Measurements from ENCODE around the gene FYB1.

Gene FYB1

DNA sequence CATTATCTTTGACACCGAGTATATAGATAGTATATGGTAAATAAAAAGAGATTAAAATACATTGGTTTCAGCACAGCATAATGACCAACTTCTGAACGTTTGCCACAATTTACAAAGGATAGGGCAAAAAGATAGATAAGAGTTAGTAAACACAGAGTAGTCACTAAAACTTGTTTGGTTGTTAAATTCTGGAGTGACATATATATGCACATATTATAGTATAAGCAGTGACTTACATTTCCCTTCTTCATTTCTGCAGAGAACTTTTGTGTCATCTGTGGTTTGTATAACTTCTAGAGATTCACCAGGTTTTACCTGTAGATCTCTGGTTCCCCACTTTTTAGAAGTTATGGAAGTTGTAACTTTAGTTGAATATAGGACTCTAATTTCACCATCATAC is 100.7 kb downstream of the FYB1 start:
- no peak for DNase-seq (ENCODE audit: low read depth)

- no peak for DNase-seq (ENCODE audit: low read depth)
These were observed 102.0 kb downstream of the FYB1 start for GRCh38 chr5:39117401-39117800.

- no peak for DNase-seq (ENCODE audit: low read depth)
These were observed 102.8 kb downstream of the FYB1 start for GRCh38 chr5:39116344-39117170.

- DNase-seq (ENCODE audit: low read depth): no peak
These were observed 103.6 kb downstream of the FYB1 start for GRCh38 chr5:39115644-39116343.

GRCh38 chr5:39114155-39114554 is 105.2 kb downstream of the FYB1 start:
- DNase-seq (ENCODE audit: low read depth): no peak

DNA sequence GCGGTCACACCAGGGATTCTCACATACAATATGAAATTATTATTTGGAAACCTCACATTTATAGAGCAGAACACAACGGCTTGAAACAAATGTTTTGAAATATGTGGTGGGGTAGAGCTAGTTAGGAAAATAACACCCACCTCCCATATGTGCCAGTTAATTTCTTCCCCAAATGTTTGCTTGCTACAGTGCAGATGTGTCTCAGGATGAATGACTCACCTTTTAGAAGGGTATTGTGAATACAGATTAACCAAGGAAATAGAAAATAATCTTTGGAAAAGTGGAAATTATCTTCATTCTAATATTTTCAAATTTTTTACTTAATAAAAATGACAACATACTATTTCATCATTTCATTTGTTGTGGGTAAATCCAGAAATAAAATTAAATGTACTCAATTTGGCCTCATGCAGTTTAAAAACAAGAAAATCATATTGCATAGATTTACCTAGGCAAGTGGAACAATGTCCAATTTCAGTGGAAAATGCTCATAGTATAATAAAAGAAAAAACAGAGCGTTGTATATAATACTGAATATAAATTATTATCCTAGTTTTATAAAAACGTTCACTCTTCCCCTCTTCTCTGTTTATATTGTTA is 105.9 kb downstream of the FYB1 start:
- no peak for DNase-seq (ENCODE audit: low read depth)

DNA sequence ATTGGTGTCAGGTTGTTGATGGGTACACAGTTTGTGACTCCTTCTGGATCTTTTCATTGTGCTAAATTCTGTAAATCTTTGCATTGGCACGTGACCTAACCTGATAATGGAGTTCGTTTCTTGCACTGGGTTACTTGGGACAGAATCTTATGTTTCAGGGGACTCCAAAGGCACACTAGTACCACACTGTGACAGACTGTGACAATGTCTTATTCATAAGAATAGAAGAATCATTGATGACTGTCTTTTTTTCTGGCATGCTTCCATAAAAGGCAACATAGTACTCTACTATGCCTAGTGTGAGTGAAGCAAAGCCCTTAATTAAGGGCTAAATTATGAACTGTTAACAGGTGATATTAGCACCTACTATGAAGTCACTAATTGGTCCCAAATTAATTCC is 109.8 kb downstream of the FYB1 start:
- no peak for DNase-seq (ENCODE audit: low read depth)

DNA sequence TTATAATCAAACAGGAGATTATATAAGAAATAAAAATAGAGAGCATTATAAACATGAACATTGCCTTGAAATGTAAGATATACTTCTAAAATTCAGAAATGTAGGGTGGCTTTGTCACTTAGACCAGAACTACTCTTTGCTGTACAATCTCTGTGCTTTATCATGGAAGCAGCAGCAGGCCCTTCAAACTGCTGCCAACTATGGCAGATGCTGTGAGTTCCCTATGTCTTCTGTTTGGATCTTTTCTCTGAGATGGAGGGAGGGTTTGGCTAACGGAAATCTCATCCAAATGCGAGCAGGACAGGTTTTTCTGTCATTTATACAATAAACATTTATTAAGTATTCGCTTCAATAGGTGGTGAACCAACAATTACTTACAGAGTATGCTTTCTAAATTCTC is 110.4 kb downstream of the FYB1 start:
- no peak for DNase-seq (ENCODE audit: low read depth)

DNA sequence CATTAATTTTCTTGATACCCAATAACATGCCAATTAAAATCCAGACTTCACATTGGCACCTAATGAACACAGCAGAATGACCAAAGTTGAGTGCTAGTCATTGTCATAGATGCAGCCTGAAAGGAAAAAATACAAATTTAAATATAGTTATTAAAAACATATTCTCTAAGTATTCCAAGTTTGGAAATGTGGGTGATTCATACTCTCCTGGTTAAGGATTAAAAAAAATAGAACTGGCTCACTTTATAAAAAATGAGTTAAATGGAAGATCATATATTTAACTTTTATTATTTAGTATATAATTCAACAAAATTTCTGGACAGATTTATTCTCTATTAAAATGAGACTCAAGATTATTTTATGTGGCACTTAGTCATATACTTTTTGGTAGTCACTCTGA is 112.0 kb downstream of the FYB1 start:
- DNase-seq (ENCODE audit: low read depth): no peak

GRCh38 chr5:39106322-39106721 is 113.0 kb downstream of the FYB1 start:
- DNase-seq (ENCODE audit: low read depth): no peak

- no peak for DNase-seq (ENCODE audit: low read depth)
These were observed 115.1 kb downstream of the FYB1 start for GRCh38 chr5:39104221-39104620.

GRCh38 chr5:39102684-39103155 is 116.6 kb downstream of the FYB1 start:
- DNase-seq (ENCODE audit: low read depth): no peak

- DNase-seq (ENCODE audit: low read depth): no peak
These were observed 118.4 kb downstream of the FYB1 start for GRCh38 chr5:39100851-39101396.

GRCh38 chr5:39100301-39100850 is 119.0 kb downstream of the FYB1 start:
- DNase-seq (ENCODE audit: low read depth): no peak

GRCh38 chr5:39099831-39100230 is 119.5 kb downstream of the FYB1 start:
- DNase-seq (ENCODE audit: low read depth): no peak

GRCh38 chr5:39093352-39093751 is 126.0 kb downstream of the FYB1 start:
- no peak for DNase-seq (ENCODE audit: low read depth)

- DNase-seq (ENCODE audit: low read depth): no peak
These were observed 126.6 kb downstream of the FYB1 start for GRCh38 chr5:39092581-39093351.

DNA sequence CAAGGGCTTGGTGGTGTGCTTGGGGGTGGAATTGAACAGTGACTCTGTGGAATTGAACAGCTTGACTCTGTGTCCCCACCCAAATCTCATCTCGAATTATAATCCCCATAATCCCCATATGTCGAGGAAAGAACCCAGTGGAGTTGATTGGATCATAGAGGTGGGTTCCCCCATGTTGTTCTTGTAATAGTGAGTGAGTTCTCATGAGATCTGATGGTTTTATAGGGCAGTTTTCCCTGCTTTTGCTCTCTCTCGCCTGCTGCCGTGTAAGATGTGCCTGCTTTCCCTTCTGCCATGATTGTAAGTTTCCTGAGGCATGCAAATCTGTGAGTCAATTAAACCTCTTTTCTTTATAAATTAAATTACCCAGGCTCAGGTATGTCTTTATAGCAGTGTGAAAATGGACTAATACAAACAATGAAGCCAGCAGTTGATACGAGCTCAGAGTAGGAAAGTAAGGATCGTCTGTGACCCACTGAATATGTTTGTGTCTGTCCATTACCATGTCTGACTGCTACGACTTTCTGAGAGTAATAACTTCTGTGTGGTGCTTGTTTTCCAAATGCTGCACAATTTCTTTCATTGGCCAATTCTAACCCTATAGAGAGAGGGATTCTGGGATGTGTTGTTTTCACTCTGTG is 127.3 kb downstream of the FYB1 start:
- no peak for DNase-seq (ENCODE audit: low read depth)

DNA sequence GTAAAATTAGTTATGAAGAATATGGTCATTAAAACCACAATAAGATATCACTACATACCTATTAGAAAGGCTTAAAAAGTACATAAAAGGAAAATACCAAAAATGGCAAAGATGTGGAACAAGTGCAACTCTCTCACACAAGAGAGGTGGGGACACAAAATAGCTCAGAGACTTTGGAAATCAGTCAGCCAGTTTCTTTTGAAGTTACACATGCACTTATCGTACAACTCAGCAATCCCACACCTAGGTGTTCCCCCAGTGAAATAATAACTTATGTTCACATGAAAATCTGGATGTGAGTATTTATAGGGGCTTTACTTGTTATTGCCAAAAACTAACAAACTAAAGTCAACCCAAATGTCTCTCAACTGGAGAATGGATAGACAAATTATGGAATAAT is 135.4 kb downstream of the FYB1 start:
- no peak for DNase-seq (ENCODE audit: low read depth)

DNA sequence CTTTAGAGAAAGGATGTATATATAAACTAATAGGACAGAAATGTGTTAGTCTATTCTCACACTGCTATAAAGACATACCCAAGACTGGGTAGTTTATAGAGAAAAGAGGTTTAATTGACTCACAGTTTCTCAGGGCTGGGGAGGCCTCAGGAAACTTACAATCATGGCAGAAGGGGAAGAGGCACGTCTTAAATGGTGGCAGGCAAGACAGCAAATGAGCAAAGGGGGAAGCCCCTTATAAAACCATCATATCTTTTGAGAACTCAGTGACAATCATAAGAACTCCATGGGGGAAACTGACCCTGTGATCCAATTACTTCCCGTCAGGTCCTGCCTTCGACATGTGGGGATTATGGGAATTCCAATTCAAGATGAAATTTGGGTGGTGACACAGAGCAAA is 136.4 kb downstream of the FYB1 start:
- DNase-seq (ENCODE audit: low read depth): no peak

- DNase-seq (ENCODE audit: low read depth): no peak
These were observed 138.7 kb downstream of the FYB1 start for GRCh38 chr5:39080597-39081204.
